H1 (cell line): ENCODE measurements around the gene DSTYK. TPM values are rescaled to one million over a fixed set of nuclear protein-coding genes. Genes with fewer than 3 reads are reported as not detected.

Source experiments
- RAD21 ChIP-seq, 2 experiments: IDR thresholded peaks in 1 of 2; conservative IDR thresholded peaks in 1 of 2; 2 replicates each; pipeline ENCODE4 v1.6.1; 2011; ENCODE audit warnings: low read depth in 2 of 2, low read length in 2 of 2, improper control_type of control experiment in 1 of 2, inconsistent platforms in 1 of 2, mild to moderate bottlenecking in 1 of 2, moderate library complexity in 1 of 2
- polyA plus RNA-seq, 7 experiments: library from polyadenylated mRNA; depleted of rRNA in 3 of 7; stranded (reverse) in 5 of 7; unstranded in 2 of 7; fragments of >200 nt in 5 of 7; fragments of 200-250 nt in 2 of 7; gene quantifications; 1 replicate in 5 of 7; 2 replicates in 1 of 7; 4 replicates in 1 of 7; pipeline versions ENCODE4 v1.2.1 to v1.2.3, GENCODE V29; 2011 to 2013; ENCODE audit warnings: missing spikeins in 2 of 7, mixed read lengths in 2 of 7
- total RNA-seq: library from RNA; stranded (reverse); fragmentation: NEBNext Ultra II Directional; extraction: Animal tissue kit (Norgen Biotek cat#: 25700); gene quantifications from 2 replicates; pipeline ENCODE4 v1.2.1, GENCODE V29; 2021

DSTYK gene
- total and polyA plus RNA-seq, 2 of the 8 experiments (the other 6 are each of a cell fraction or from before 2014, with no cell fraction given), result 2.7 to 8.5 TPM

DNA sequence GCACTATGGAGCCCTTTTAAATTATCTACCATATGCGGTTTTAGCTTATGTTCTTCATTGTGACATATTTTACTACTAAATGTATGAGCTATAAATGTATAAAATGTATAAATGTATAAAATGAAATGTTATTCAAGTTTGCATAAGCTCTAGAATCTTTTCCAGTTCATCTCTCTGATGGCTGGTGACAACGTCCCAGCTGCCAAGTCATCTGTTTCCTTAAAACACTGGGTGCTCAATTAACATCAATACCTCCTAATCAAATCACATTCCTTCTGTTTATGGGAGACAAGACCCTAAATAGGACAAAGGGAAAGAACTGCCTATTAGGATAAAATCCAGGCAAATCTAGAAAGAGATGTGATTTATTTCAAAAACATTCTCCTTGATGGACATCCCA is 22.9 kb downstream of the DSTYK start (continued):
- no peak for TF ChIP-seq RAD21 (IDR thresholded peaks at IDR 0.05 in 1 of 2, conservative IDR thresholded peaks at IDR 0.05 in 1 of 2; ENCODE audit: low read depth in 2 of 2, low read length in 2 of 2)
